Fibroblast of pulmonary artery (primary cell): Measurements from ENCODE around the gene WNT5A.

ENCODE experiments used
- DNase-seq: peaks from one replicate; pipeline ENCODE4 v3.0.0-alpha.2; 2010; ENCODE audit warnings: low read depth
- H3K4me3 ChIP-seq: replicated peaks from 2 replicates; pipeline ENCODE4 v1.5.1; 2011; ENCODE audit warnings: low read depth, mild to moderate bottlenecking, control low read depth, low read length, moderate library complexity
- TF ChIP-seq, protein P1 (sequence below): IDR thresholded peaks from 2 replicates; pipeline ENCODE4 v1.5.1; 2011; ENCODE audit warnings: mild to moderate bottlenecking, control low read depth, low read length, inconsistent platforms; ENCODE audit errors: missing control alignments

Gene WNT5A

DNA sequence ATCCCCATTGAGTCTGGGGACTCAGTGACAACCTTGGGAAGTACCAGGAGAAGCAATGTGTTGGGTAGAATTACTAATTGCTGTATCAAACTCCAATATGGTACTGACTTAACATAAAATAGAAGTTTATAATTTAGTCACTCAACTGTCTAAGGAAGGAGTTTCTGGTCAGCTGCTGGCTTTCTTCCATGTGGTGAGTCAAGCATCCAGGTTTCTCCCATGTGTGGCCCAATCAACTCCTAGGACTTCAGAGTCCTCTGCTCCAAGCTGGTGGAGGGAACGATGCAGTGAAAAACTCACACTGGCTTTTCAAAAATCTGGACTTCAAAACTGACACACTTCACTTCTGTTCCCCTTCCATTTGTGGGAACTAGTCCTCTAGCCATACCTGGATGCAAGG lies 25.2 kb downstream of the WNT5A start:
- DNase-seq = peak; percentile 69
- H3K4me3 ChIP-seq = no peak overlapping the region
- TF ChIP-seq, protein P1, sequence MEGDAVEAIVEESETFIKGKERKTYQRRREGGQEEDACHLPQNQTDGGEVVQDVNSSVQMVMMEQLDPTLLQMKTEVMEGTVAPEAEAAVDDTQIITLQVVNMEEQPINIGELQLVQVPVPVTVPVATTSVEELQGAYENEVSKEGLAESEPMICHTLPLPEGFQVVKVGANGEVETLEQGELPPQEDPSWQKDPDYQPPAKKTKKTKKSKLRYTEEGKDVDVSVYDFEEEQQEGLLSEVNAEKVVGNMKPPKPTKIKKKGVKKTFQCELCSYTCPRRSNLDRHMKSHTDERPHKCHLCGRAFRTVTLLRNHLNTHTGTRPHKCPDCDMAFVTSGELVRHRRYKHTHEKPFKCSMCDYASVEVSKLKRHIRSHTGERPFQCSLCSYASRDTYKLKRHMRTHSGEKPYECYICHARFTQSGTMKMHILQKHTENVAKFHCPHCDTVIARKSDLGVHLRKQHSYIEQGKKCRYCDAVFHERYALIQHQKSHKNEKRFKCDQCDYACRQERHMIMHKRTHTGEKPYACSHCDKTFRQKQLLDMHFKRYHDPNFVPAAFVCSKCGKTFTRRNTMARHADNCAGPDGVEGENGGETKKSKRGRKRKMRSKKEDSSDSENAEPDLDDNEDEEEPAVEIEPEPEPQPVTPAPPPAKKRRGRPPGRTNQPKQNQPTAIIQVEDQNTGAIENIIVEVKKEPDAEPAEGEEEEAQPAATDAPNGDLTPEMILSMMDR = no peak

DNA sequence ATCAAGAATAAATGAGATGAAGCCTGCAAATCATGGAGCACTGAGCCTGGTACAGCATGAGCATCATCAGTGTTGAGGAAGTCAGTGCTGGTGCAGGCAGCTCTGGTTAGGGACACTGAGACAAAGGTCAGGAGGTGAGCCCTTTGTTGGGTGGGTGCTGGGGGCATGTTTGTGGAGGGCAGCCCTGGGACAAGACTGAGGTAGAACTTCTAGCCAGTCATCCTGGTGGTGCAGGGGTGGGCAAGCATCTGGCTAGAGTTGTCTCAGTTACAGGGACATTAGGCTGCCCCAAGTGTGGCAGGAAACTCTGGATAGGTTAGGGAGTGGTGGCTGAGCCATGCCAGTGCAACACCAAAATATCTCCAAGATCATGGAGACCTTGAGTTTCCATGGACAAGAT lies 27.3 kb downstream of the WNT5A start:
- TF ChIP-seq, protein P1 = no peak
- no peak overlapping the region for H3K4me3 ChIP-seq
- no peak for DNase-seq

DNA sequence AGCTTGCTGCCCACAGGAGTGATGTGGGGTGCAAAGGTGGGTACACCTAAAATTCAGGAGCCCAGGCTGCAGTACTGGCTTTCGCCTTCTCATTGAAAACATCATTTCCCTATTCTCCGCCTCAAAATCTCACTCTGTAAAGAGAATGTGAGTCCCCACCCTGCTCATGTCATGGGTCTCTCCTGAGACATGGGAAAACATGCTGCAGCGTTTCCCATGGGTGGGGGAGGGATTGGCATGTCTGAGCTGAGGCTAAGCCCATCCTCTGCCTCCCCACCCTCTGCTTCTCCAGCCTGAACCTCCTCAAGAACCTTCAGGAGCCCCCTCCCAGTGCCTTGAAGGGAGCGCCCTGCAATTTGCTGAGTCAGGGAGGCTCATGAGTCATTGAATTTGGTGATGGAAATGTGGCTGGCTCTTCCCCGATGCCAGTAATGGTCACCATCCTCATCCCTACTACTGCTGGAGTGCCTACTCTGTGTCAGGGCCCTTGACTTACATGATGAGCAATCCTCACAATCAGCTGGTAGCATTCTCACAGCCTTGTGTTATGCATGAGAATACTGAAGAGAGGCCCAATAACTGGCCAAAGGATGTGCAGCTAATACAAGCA lies 28.8 kb downstream of the WNT5A start:
- no peak for DNase-seq
- H3K4me3 ChIP-seq = no peak overlapping the region
- TF ChIP-seq, protein P1 = no peak

DNA sequence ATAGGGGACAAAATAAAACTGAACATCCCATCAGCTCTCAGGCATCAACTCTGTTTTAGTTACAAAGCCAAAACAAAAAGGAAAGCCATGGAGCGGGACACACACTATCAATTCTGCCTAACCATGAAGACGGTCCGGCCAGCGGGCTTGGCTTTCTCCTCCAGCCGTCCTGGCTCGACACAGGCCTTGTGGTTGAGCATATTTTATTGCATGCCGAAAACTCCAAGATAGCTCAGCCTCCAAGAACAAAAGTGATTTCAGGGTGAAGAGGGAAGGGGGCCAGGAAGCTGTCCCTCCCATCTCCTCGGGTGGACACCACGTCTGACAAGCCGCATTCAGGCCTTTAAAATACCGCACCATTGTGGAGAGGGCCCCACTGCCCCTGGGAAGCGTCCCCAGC lies 31.2 kb downstream of the WNT5A start:
- TF ChIP-seq, protein P1 = no peak
- DNase-seq = no peak

DNA sequence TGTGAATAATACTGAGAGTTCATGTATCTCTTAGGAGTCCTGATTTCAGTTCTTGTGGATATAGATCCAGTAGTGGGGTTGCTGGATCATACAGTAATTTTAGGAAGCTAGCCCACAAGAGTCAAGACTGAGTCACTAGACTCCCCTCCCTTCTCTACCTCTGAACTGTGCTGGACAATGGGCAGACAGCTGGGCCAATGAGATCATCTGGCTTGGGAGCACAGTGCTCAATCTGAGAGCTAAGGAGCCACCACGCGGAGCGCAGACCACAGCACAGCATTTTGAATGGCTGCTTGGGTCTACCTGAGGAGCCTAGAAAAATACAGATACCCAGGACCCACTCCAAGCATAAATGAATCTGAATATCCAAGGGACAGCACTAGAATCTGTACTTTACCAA lies 32.5 kb downstream of the WNT5A start:
- no peak for DNase-seq
- H3K4me3 ChIP-seq = no peak overlapping the region
- TF ChIP-seq, protein P1 = no peak

More for the DNA sequence above, 31.2 kb downstream of the WNT5A start:
- no peak overlapping the region for H3K4me3 ChIP-seq

DNA sequence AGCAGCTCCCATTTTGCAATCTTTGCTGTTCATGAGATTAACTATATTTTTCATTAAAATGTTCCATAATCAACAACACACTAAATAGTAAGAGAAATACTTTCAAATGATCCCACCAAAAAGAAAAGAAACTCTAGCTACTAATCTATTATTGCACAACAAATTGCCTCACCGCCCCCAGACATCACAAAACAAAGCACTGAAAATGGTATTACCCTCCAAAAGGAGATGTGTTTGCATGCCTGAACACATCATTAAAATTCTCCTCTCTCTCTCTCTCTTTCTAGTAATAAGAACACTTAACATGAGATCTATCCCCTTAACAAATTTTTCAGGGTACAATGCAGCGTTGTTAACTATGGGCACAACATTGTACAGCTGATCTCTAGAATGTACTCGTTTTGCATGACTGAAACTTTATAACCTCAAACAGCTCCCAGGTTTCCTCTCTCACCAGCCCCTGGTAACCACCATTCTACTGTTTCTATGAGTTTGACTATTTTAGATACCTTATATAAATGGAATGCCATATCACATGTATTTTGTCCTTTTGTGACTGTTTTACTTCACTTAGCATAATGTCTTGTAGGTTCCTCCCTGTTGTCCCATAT lies 33.1 kb downstream of the WNT5A start:
- H3K4me3 ChIP-seq = no peak overlapping the region
- TF ChIP-seq, protein P1 = no peak
- DNase-seq = peak; percentile 13

DNA sequence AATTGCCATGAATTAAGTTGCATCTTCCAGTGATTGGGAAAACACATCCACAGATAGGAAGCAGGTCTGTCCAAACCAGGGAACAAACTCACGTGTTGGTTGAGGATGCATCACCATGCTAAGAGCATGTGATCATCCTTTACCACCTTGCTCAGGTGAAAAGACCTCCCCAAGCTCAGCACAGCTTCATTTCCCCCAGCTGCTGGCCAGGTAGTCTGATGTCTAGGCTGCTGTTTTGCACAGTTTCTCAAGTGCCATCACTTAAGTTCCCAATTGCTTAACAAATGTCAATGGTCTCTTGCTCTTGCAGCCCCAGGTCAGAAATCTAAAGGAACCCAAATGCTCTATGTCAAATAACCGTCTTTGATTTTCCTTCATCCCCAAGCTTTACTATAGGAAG lies 34.2 kb downstream of the WNT5A start:
- no peak overlapping the region for H3K4me3 ChIP-seq
- DNase-seq = no peak
- TF ChIP-seq, protein P1 = no peak
